PC-9 (cell line): ENCODE data around the gene SPINK2. TPM values are rescaled to one million over a fixed set of nuclear protein-coding genes. Genes with fewer than 3 reads are reported as not detected.

ENCODE experiments used
- Bru-seq: library from RNA; stranded (reverse); fragments of 400-500 nt; gene quantifications from one replicate; lab custom pipeline; 2021; lab: Mats Ljungman, UMichigan
- BruChase-seq, 2 experiments: library from RNA; stranded (reverse); fragments of 400-500 nt; gene quantifications; one replicate each; lab custom pipeline; 2021; lab: Mats Ljungman, UMichigan
- BruUV-seq: library from RNA; stranded (reverse); fragments of 400-500 nt; replicated peaks from 2 replicates; lab custom pipeline; 2021; lab: Mats Ljungman, UMichigan
- CTCF ChIA-PET: fragments of 300-600 bp; sonication (Branson Sonifier 250); formaldehyde crosslinking; loops from one replicate; lab custom pipeline; 2022; ENCODE audit warnings: antibody characterized with exemption; lab: Charles Lee
- POLR2A ChIA-PET: fragments of 300-600 bp; sonication (Branson Sonifier 250); formaldehyde crosslinking; loops from one replicate; lab custom pipeline; 2022; ENCODE audit warnings: antibody characterized with exemption; ENCODE audit not compliant: unreplicated experiment; lab: Charles Lee
- DNase-seq, 2 experiments: peaks; one replicate each; pipeline versions ENCODE4 v3.0.0 to v3.0.0-alpha.2; 2015 to 2022; ENCODE audit warnings: mixed read lengths in 1 of 2
- H2AFZ ChIP-seq: fragments of 200-600 bp; sonication (generic); 2 replicates; pipeline ENCODE4 v1.8.1; 2017; ENCODE audit warnings: antibody characterized with exemption
- H3F3A ChIP-seq: fragments of 200-600 bp; sonication (generic); 2 replicates; pipeline ENCODE4 v1.8.1; 2017; ENCODE audit warnings: antibody characterized with exemption, mild to moderate bottlenecking, low read depth; ENCODE audit not compliant: insufficient read depth
- H3K27ac ChIP-seq: fragments of 200-600 bp; sonication (generic); 2 replicates; pipeline ENCODE4 v1.6.1; 2016; ENCODE audit warnings: mixed run types
- H3K27me3 ChIP-seq: fragments of 200-600 bp; sonication (generic); 2 replicates; pipeline ENCODE4 v1.6.1; 2016; ENCODE audit warnings: low read depth, mixed run types; ENCODE audit not compliant: insufficient read depth
- H3K36me3 ChIP-seq: fragments of 200-600 bp; sonication (generic); 2 replicates; pipeline ENCODE4 v1.6.1; 2016; ENCODE audit warnings: low read depth, mixed run types
- H3K4me1 ChIP-seq: fragments of 200-600 bp; sonication (generic); replicated peaks from 2 replicates; pipeline ENCODE4 v1.6.1; 2016; ENCODE audit warnings: mixed run types; ENCODE audit not compliant: insufficient read depth
- H3K4me2 ChIP-seq: fragments of 200-600 bp; sonication (generic); 2 replicates; pipeline ENCODE4 v1.6.1; 2017; ENCODE audit warnings: mixed run types
- H3K4me3 ChIP-seq: fragments of 200-600 bp; sonication (generic); 2 replicates; pipeline ENCODE4 v1.6.1; 2016; ENCODE audit warnings: mixed run types
- H3K79me2 ChIP-seq: fragments of 200-600 bp; sonication (generic); 2 replicates; pipeline ENCODE4 v1.6.1; 2017; ENCODE audit warnings: low read depth, mixed run types
- H3K9me2 ChIP-seq: fragments of 200-600 bp; sonication (generic); 2 replicates; pipeline ENCODE4 v1.8.1; 2017; ENCODE audit warnings: mild to moderate bottlenecking; ENCODE audit not compliant: insufficient read depth
- H3K9me3 ChIP-seq: fragments of 200-600 bp; sonication (generic); 2 replicates; pipeline ENCODE4 v1.8.1; 2016; ENCODE audit warnings: low read depth; ENCODE audit not compliant: insufficient read depth
- H4K20me1 ChIP-seq: fragments of 200-600 bp; sonication (generic); 2 replicates; pipeline ENCODE4 v1.8.1; 2017; ENCODE audit not compliant: insufficient read depth
- CTCF ChIP-seq: fragments of 200-600 bp; sonication (generic); conservative IDR thresholded peaks from 2 replicates; pipeline ENCODE4 v1.6.1; 2017; ENCODE audit warnings: mixed run types, antibody characterized with exemption, mild to moderate bottlenecking, moderate library complexity
- EZH2 ChIP-seq: fragments of 200-600 bp; sonication (generic); IDR thresholded peaks from 2 replicates; pipeline ENCODE4 v1.8.0; 2017; ENCODE audit warnings: antibody characterized with exemption, low read depth
- intact Hi-C: fragments of 100-400 bp; cut with micrococcal nuclease; formaldehyde crosslinking; loops from one replicate; pipeline ENCODE4 v1.10.0; 2022; ENCODE audit not compliant: unreplicated experiment
- long read RNA-seq: library from polyadenylated mRNA; stranded (forward); transcript quantifications from one replicate; pipeline ENCODE4 v2.0.0, GENCODE V29; 2022
- total RNA-seq: library from RNA; stranded (reverse); gene quantifications from 2 replicates; pipeline ENCODE4 v1.2.3, GENCODE V29; 2021

Gene SPINK2
- total RNA-seq, result not detected in 2 replicates
- percentile 11 among the genes with signal in this experiment for Bru-seq, nascent RNA
- not detected for BruChase-seq, experiment 1, labeled RNA remaining after a 2-hour chase
- percentile 7 among the genes with signal in this experiment for BruChase-seq, experiment 2, labeled RNA remaining after a 6-hour chase
- long read RNA-seq, result 0 reads

DNA sequence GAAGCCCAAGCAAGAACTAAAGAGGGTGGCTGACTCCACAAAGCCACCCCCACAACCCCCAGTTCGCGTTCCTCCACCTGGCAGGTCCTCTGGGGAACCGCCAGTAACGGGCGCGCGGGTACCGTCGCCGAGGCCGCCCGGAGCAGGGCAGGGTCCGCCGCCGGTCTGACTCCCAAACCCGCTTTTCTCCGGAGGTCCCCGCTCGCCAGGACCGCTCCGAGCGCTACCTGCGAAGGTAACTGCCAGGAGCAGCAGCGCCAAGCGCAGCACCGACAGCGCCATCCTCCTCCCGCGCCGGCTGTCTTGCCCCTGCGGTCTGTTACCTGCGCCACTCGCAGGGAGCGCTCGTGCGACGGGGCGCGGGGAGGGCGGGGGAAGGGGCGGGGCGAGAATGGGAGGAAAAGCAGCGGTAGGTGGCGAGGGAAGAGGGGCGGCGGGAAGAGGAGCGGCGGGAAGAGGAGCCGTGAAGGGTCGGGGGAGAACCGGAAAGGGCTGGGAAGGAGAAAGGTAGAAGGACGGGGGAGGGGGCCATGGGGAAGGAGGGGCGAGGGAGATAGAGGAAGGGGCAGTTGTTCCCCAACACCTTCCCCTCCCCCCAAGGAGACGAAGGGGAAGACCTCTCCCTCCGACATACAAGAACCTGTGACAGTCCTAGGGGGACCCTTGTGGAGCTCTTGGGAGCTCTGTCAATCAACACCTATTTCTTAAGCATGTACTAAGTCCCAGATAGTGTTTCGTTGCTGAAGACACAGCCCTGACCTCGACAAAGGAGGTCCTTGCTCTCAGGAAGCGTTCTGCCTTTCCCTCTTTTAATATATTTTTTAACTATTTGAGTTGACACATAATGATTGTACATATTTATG is at the start of gene SPINK2:
TSS of gene SPINK2 (minus strand) at position 321 of the 863 bp plus-strand sequence. CDS start at position 282, 39 bp downstream.
- no peak within 1 kb of the TSS for H3K27ac ChIP-seq
- peak in 1 of 2 experiments; percentile 45 for DNase-seq
- POLR2A ChIA-PET, result no interaction called here
- peak within 1 kb of the TSS; percentile 33; the same call in 1 of the 2 replicates for H3K4me3 ChIP-seq
- no peak for TF ChIP-seq CTCF
- TF ChIP-seq EZH2, result no peak
- no peaks in the 10 kb centered on the region for H3K9me2 ChIP-seq
- no peaks in the 10 kb centered on the region for H3K9me3 ChIP-seq
- intact Hi-C loops, result no loop called here
- no peaks in the 10 kb centered on the region for H3K27me3 ChIP-seq
- H3K36me3 ChIP-seq, result no peaks in the 10 kb centered on the region
- no peaks in the 10 kb centered on the region for H3F3A ChIP-seq
- H2AFZ ChIP-seq, result no peak within 1 kb of the TSS
- H3K79me2 ChIP-seq, result no peaks in the 10 kb centered on the region
- CTCF ChIA-PET, result no interaction called here
- H3K4me2 ChIP-seq, result peak within 1 kb of the TSS; percentile 65
- no peaks in the 10 kb centered on the region for H4K20me1 ChIP-seq
- BruUV-seq, result no TSS peak
- H3K4me1 ChIP-seq, result no peaks in the 10 kb centered on the region

GRCh38 chr4:56870946-56871345 is 49.4 kb upstream of the SPINK2 start:
- Histone ChIP-seq H3K9me3 (no peaks in the 10 kb centered on the region), H3K4me3 (no peak overlapping the region), H3K36me3 (no peaks in the 10 kb centered on the region), H3K27ac (no peak overlapping the region), H3F3A (no peaks in the 10 kb centered on the region), H3K4me1 (no peaks in the 10 kb centered on the region), H3K9me2 (no peaks in the 10 kb centered on the region), H3K79me2 (no peaks in the 10 kb centered on the region), H4K20me1 (no peaks in the 10 kb centered on the region), H3K4me2 (no peak overlapping the region), H3K27me3 (no peaks in the 10 kb centered on the region), H2AFZ (no peak overlapping the region)
- no peak for DNase-seq
- ChIA-PET POLR2A (interaction anchor here (0.7 kb wide), 1 partner anchor 63 kb away, joined by 12 read pairs; no protein-coding TSS in a partner anchor), CTCF (no interaction called here)
- intact Hi-C loops, result no loop called here
- TF ChIP-seq EZH2, result no peak
- no peak for TF ChIP-seq CTCF
- BruUV-seq, result no TSS peak

DNA sequence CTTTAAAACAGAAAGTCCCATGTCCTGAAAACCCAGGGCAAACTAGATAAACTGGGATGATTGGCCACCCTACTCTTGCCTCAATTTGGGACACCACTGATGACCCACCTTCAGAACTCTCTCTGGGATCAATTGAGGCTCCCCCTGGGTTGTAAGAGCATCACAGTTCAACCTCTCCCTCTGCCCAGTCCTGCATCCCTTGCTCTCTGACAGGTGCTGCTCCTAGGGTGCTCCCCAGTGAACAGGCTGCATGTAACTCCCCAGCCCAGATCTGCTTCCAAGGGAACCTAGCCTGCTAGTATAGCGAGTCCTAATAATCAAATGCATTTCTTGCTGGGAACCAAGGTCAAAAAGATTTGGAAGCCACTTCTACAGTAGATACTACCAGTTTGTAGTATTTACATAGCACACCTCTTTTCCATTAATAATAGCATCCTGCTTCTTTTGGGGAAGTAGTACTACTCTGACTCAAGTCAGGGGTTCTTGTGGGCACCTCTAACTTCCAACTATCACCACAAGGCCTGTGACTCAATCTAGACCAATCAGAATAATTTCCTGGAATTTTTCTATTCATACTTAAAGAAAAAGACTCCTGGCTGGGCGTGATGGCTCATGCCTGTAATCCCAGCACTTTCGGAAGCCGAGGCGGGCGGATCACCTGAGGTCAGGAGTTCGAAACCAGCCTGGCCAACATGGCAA is 42.1 kb upstream of the SPINK2 start:
- BruUV-seq, result no TSS peak
- POLR2A ChIA-PET, result no interaction called here
- no peaks in the 10 kb centered on the region for H4K20me1 ChIP-seq

More for the DNA sequence above, 42.1 kb upstream of the SPINK2 start:
- H3K9me2 ChIP-seq, result no peaks in the 10 kb centered on the region
- H2AFZ ChIP-seq, result no peak overlapping the region
- DNase-seq, result no peak
- TF ChIP-seq CTCF, result no peak
- H3K27me3 ChIP-seq, result no peaks in the 10 kb centered on the region
- H3K4me2 ChIP-seq, result no peak overlapping the region
- intact Hi-C loops, result no loop called here
- no peaks in the 10 kb centered on the region for H3K9me3 ChIP-seq
- no peak overlapping the region for H3K4me3 ChIP-seq
- H3K27ac ChIP-seq, result no peak overlapping the region
- H3K79me2 ChIP-seq, result no peaks in the 10 kb centered on the region
- H3K4me1 ChIP-seq, result no peaks in the 10 kb centered on the region
- CTCF ChIA-PET, result no interaction called here
- H3F3A ChIP-seq, result no peaks in the 10 kb centered on the region
- H3K36me3 ChIP-seq, result no peaks in the 10 kb centered on the region
